ENCODE data around the gene ORMDL2.

Gene ORMDL2

GRCh38 chr12:55822228-55822627 is 4.4 kb downstream of the ORMDL2 start:
- no peak overlapping the region for H3K4me3 ChIP-seq (ENCODE audit: low read depth, low read length)
- in situ Hi-C loops (cut with HindIII; ENCODE audit: low sequenced_read_pairs) = no loop called here
- no peak for DNase-seq (ENCODE audit: low read depth, low spot score)
- peak; percentile 49 for TF ChIP-seq CTCF (IDR thresholded peaks at IDR 0.05; ENCODE audit: low read depth, low read length)

DNA sequence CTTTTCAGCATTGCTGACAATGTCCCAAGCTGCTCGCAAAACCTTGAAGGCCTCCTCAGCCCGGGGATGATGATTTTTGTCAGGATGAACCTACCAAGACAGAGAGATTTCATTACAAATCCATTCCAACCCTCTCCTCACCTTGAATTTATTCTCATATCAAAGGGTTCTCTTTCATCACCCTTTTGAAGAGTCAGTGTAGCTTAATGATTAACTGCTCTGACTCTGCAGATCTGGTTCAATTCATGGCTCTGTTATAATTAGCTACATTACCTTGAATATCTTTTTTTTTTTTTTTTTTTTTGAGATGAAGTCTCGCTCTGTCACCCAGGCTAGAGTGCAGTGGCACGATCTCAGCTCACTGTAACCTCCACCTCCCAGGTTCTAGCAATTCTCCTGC is 5.6 kb downstream of the ORMDL2 start:
- no peak for TF ChIP-seq CTCF (IDR thresholded peaks at IDR 0.05; ENCODE audit: low read depth, low read length)
- in situ Hi-C loops (cut with HindIII; ENCODE audit: low sequenced_read_pairs) = no loop called here

DNA sequence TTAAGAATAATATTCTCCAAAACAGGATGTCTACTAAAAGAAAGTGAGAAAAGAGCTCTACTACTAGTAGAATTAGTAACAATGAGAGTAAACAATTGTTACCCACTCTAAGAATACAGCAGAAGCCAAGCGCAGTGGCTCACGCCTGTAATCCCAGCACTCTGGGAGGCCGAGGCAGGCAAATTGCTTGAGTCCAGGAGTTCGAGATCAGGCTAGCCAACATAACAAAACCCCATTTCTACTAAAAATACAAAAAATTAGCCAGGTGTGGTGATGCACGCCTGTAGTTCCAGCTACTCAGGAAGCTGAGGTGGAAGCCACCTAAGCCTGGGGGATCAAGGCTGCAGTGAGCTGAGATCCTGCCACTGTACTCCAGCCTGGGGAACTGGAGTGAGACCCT is 6.9 kb downstream of the ORMDL2 start:
- in situ Hi-C loops (cut with HindIII; ENCODE audit: low sequenced_read_pairs) = no loop called here
- no peak overlapping the region for H3K4me3 ChIP-seq (ENCODE audit: low read depth, low read length)
- no peak for TF ChIP-seq CTCF (IDR thresholded peaks at IDR 0.05; ENCODE audit: low read depth, low read length)
- no peak for DNase-seq (ENCODE audit: low read depth, low spot score)

More for the DNA sequence above, 5.6 kb downstream of the ORMDL2 start:
- DNase-seq (ENCODE audit: low read depth, low spot score) = no peak
- no peak overlapping the region for H3K4me3 ChIP-seq (ENCODE audit: low read depth, low read length)

GRCh38 chr12:55827806-55828205 is 10.0 kb downstream of the ORMDL2 start:
- no peak for TF ChIP-seq CTCF (IDR thresholded peaks at IDR 0.05; ENCODE audit: low read depth, low read length)
- in situ Hi-C loops (cut with HindIII; ENCODE audit: low sequenced_read_pairs) = no loop called here
- DNase-seq (ENCODE audit: low read depth, low spot score) = no peak
- no peak overlapping the region for H3K4me3 ChIP-seq (ENCODE audit: low read depth, low read length)

DNA sequence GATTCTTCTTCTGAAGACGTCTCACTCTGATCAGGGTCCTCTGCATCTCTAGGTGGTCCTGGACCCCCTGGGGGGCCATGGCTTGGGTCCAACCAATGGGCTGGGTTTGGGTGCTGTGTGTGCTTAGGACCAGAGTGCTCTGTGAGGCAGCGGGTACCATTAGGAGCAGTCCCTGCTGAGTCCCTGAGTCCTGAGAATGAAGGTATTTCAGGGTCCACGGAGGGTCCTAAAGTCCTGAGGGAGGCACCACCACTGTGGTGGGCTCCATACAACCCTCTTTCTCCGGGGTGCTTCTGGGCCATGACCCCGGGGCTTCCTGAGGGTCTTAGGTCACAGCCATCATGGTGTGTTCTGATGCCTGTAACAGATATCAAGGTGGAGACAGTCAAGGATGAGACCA is 10.5 kb downstream of the ORMDL2 start:
- TF ChIP-seq CTCF (IDR thresholded peaks at IDR 0.05; ENCODE audit: low read depth, low read length) = no peak
- in situ Hi-C loops (cut with HindIII; ENCODE audit: low sequenced_read_pairs) = no loop called here
- DNase-seq (ENCODE audit: low read depth, low spot score) = no peak
- H3K4me3 ChIP-seq (ENCODE audit: low read depth, low read length) = peak overlapping the region; percentile 82

DNA sequence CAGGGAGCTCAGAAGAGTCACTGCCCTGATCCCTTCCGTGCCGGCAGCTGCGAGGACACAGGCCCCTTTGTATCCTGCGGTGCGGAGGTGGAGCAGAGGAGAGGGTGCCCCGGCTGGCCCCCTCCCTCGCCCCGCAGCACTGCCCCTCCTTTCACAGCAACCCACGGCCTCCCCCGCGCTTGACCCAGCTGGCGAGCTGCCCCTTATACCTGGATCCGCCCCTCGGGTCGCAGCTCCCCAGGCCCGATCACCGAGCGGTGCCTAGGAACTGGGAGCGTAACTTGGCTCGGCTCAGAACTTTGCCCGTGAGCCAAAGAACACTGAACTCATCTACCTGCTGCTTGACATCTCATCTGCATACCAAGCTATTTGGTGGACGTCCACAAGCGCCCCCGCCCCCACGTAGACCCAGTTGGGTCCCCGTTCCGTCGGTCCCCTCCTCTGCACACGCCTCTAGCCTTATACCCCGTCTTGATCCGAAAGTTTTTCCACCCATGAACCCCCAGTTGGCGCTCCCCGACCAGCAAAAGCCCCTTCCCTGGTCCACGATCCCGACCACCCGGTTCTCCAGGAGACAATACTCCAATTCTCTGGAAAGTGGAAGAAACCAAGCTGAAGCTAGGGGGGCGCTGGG is 12.2 kb downstream of the ORMDL2 start:
- no peak for TF ChIP-seq CTCF (IDR thresholded peaks at IDR 0.05; ENCODE audit: low read depth, low read length)
- H3K4me3 ChIP-seq (ENCODE audit: low read depth, low read length) = peak overlapping the region; percentile 82
- in situ Hi-C loops (cut with HindIII; ENCODE audit: low sequenced_read_pairs) = no loop called here
- DNase-seq (ENCODE audit: low read depth, low spot score) = no peak
